Adrenal gland (tissue), 12 donors: ENCODE data around the gene TNS3. TPM values are rescaled to one million over a fixed set of nuclear protein-coding genes. Genes with fewer than 3 reads are reported as not detected.
A peak's percentile ranks its signal among the peaks of the same experiment; 100 is the strongest.

Experiments used
- DNase-seq, 7 donors: peaks; one replicate each; pipeline ENCODE4 v3.0.0-alpha.2; 2019 to 2020
- H3K27ac ChIP-seq, 5 donors: fragments of 200-600 bp; sonication (generic) in 4 of 5; 1 replicate in 3 of 5; 2 replicates in 2 of 5; pipeline versions ENCODE4 v1.5.1 to v1.8.0; 2016 to 2020; ENCODE audit warnings: mild to moderate bottlenecking in 1 of 5
- H3K27me3 ChIP-seq: fragments of 200-600 bp; 2 replicates; pipeline ENCODE4 v1.8.0; 2021
- H3K36me3 ChIP-seq, 2 donors: fragments of 200-600 bp; replicated peaks in 1 of 2; 1 replicate in 1 of 2; 2 replicates in 1 of 2; pipeline versions ENCODE4 v1.5.1 to v1.8.0; 2018 to 2022
- H3K4me1 ChIP-seq, 2 donors: fragments of 200-600 bp; replicated peaks in 1 of 2; 1 replicate in 1 of 2; 2 replicates in 1 of 2; pipeline versions ENCODE4 v1.5.1 to v1.8.0; 2018 to 2021
- H3K4me3 ChIP-seq, 4 donors: fragments of 200-600 bp; sonication (generic) in 3 of 4; one replicate each; pipeline ENCODE4 v1.5.1; 2016 to 2018
- H3K9me3 ChIP-seq, 3 donors: fragments of 200-600 bp; sonication (generic) in 1 of 3; replicated peaks in 1 of 3; 1 replicate in 2 of 3; 2 replicates in 1 of 3; pipeline versions ENCODE4 v1.5.1 to v1.8.0; 2016 to 2021
- CTCF ChIP-seq, 6 experiments: fragments of 450-650 bp in 4 of 6; fragments of 200-600 bp in 2 of 6; sonication (generic) in 1 of 6; IDR thresholded peaks; 1 replicate in 5 of 6; 2 replicates in 1 of 6; pipeline versions ENCODE4 v1.5.1 to v1.8.0; 2016 to 2021; ENCODE audit warnings: antibody characterized with exemption in 6 of 6, mild to moderate bottlenecking in 2 of 6, moderate library complexity in 1 of 6
- POLR2A ChIP-seq, 2 donors: fragments of 450-650 bp; IDR thresholded peaks; one replicate each; pipeline ENCODE4 v1.6.1; 2017; ENCODE audit warnings: antibody characterized with exemption in 2 of 2, mild to moderate bottlenecking in 2 of 2, moderate library complexity in 1 of 2
- WGBS, 4 donors: extraction: QIAGEN DNeasy Blood & Tissue Kit in 2 of 4; methylation state at CpG; one replicate each; pipeline versions ENCODE4 v1.1.5 to v1.1.7; 2013 to 2017; 5-methylcytosine and 5-hydroxymethylcytosine counted together
- intact Hi-C, 2 donors: fragments of 100-400 bp; cut with DNase I; formaldehyde crosslinking; loops; one replicate each; pipeline versions ENCODE4 v1.14.1 to v1.15.0; 2022 to 2023
- polyA plus RNA-seq, 3 donors: library from polyadenylated mRNA; stranded (reverse); fragments of 200-250 nt in 2 of 3; fragments of 350-450 nt in 1 of 3; fragmentation: Illumina TruSeq in 1 of 3; extraction: RNeasy Lipid Tissue Mini Kit (QIAGEN cat#74804) in 1 of 3; gene quantifications; one replicate each; pipeline ENCODE4 v1.2.3, GENCODE V29; 2013 to 2014
- total RNA-seq, 9 donors: library from RNA; depleted of rRNA in 4 of 9; stranded (reverse); fragments of >200 nt in 4 of 9; fragments of 120-200 nt in 1 of 9; fragmentation: NEBNext Ultra II Directional in 1 of 9; extraction: Animal tissue kit (Norgen Biotek cat#: 25700) in 1 of 9; gene quantifications; one replicate each; pipeline versions ENCODE4 v1.1.0 to v1.2.4, GENCODE V29; 2013 to 2023
- donor health status: healthy with polysubstance abuse.
- donor health status: Bipolar disorder and iron deficiency.
- donor health status: DM: yes; HTN: yes; CAD: no.
- donor health status: DM: no; HTN: no; CAD: no.
- donor health status: DM: no; HTN: no; CAD: no.
- donor health status: DM: yes; HTN: yes; CAD: no.

TNS3 gene
- total and polyA plus RNA-seq, 12 donors, result 21.0 to 188 (median 99.8) TPM

- Histone ChIP-seq H3K27me3 (no peaks in the 10 kb centered on the region), H3K36me3 (no peaks in the 10 kb centered on the region), H3K9me3 (no peaks in the 10 kb centered on the region), H3K4me3 (no peak overlapping the region), H3K27ac (no peak overlapping the region), H3K4me1 (no peaks in the 10 kb centered on the region)
- no peak for DNase-seq
- WGBS, 4 donors, result 84 to 100% (median 90%) methylated on average over 1 to 3 of the region's 3 CpGs
- no peak for TF ChIP-seq CTCF (IDR thresholded peaks at IDR 0.05)
- TF ChIP-seq POLR2A (IDR thresholded peaks at IDR 0.05), result no peak
- intact Hi-C loops, result no loop called here
Measured at GRCh38 chr7:47231032-47231431, 350.9 kb downstream of the TNS3 start.

GRCh38 chr7:47228386-47229014, 353.4 kb downstream of the TNS3 start:
- Histone ChIP-seq H3K36me3 (no peaks in the 10 kb centered on the region), H3K4me1 (no peaks in the 10 kb centered on the region), H3K27ac (no peak overlapping the region), H3K4me3 (no peak overlapping the region), H3K9me3 (no peaks in the 10 kb centered on the region), H3K27me3 (no peaks in the 10 kb centered on the region)
- 97 to 99% (median 97%) methylated on average over 7 to 11 of the region's 11 CpGs for WGBS, 4 donors
- no peak for TF ChIP-seq CTCF (IDR thresholded peaks at IDR 0.05)
- no peak for TF ChIP-seq POLR2A (IDR thresholded peaks at IDR 0.05)
- intact Hi-C loops, result no loop called here
- DNase-seq, result no peak

- no peak for TF ChIP-seq POLR2A (IDR thresholded peaks at IDR 0.05)
- no peak for TF ChIP-seq CTCF (IDR thresholded peaks at IDR 0.05)
- no peaks in the 10 kb centered on the region for H3K9me3 ChIP-seq
- peak in 6 of 7 donors; percentile 29 to 61 (median 44) for DNase-seq
- no peaks in the 10 kb centered on the region for H3K36me3 ChIP-seq
- no peaks in the 10 kb centered on the region for H3K4me1 ChIP-seq
- no peak overlapping the region for H3K27ac ChIP-seq
- 9 to 33% (median 18%) methylated on average over 4 to 6 of the region's 6 CpGs for WGBS, 4 donors
- H3K4me3 ChIP-seq, result no peak overlapping the region
- no peaks in the 10 kb centered on the region for H3K27me3 ChIP-seq
- intact Hi-C loops, result no loop called here
Measured at GRCh38 chr7:47227762-47228177, 354.1 kb downstream of the TNS3 start.

GRCh38 chr7:47226696-47227095, 355.2 kb downstream of the TNS3 start:
- no peak for TF ChIP-seq POLR2A (IDR thresholded peaks at IDR 0.05)
- no peak for TF ChIP-seq CTCF (IDR thresholded peaks at IDR 0.05)
- Histone ChIP-seq H3K36me3 (no peaks in the 10 kb centered on the region), H3K27ac (no peak overlapping the region), H3K4me3 (no peak overlapping the region), H3K4me1 (no peaks in the 10 kb centered on the region), H3K27me3 (no peaks in the 10 kb centered on the region), H3K9me3 (no peaks in the 10 kb centered on the region)
- WGBS, 4 donors, result 88 to 93% (median 89%) methylated on average over 5 of the region's 5 CpGs
- intact Hi-C loops, result no loop called here
- no peak for DNase-seq
